DMS79 (cell line): Measurements from ENCODE around the gene EPB41L5.
"Not testable (repeated sequence)": the region's sequence is repeated elsewhere in the genome, so short reads cannot be mapped to it uniquely, and the experiment has no call there.

Source experiments
- DNase-seq: peaks from one replicate; lab custom pipeline; 2025; lab: John Stamatoyannopoulos, UW

EPB41L5 gene

DNA sequence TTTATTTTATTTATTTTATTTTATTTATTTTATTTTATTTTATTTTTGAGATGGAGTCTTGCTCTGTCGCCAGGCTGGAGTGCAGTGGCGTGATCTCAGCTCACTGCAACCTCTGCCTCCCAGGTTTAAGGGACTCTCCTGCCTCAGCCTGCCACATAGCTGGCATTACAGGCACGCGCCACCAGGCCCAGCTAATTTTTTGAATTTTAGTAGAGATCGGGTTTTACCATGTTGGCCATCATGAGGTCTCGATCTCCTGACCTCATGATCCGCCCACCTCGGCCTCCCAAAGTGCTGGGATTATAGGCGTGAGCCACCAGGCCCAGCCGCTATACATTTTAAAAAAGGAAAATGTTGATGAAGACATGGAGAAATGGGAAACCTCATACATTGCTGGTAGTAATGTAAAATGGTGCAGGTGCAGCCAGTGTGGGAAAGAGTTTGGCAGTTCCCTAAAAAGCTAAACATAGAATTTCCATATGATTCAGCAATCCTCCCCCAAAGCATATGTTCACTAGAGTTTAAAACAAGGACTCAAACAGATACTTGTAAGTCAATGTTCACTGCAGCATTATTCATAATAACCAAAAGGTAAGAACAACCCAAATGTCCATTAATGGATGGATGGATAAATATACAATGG lies 187.1 kb downstream of the EPB41L5 start:
- not testable (repeated sequence) for DNase-seq

DNA sequence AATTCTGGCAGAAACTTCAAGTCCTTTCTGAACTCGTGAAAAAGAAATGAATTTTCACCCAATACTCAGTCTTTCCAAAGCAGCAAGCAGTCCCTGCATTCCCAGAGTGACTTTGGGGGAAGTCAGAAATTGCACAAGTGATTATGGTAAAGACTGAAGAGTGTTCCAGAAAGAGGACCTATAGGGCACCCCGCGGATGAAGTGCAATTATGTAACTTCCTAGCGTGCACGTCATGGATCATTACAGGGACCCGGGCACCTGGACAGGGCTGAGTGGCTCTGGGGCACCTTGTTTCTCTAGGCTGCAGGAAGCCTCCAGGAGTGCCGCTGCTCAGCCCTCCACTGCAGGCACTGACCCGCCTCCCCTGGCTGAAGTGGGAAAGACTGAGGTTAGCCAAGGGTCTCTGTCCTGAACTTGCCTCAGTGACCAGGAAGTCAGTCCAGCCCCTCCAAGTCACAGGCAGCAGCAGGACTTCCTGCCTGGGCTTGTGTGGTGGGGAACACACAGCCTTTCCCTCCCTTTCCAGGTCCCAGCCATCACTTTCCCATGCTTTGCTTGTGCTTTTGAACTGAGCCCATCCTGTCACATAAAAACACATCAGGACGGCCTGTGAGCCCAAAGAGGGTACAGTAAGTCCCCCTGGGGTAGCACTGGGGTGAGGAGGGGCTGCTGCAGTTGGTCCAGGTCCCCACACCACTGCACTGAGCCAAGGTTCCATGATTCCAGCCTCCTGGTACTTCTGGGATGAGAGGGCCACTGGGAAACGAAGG lies 190.6 kb downstream of the EPB41L5 start:
- DNase-seq, result no peak

DNA sequence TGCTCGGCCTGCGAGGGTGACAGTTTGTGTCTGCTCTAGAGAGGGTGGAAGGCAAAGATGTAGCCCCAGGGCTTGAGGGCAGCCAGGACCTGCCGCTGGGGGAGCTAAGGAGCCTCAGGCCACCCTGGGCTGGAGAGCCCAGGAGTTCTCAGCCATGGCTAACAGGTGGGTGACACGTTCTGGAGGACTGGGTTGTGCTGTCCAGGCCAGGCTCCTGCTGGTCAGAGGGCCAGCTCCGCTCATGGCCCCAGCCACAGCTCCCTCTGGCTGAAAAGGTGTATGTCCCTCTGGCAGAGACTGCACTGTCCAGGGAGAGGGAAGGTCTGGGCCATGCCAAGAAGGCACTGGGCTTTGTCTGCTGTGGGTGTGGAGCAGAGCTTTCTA lies 191.1 kb downstream of the EPB41L5 start:
- no peak for DNase-seq

- DNase-seq, result no peak
Measured at GRCh38 chr2:120204417-120204816, 191.5 kb downstream of the EPB41L5 start.

GRCh38 chr2:120204945-120205670 lies 192.2 kb downstream of the EPB41L5 start:
- no peak for DNase-seq

DNA sequence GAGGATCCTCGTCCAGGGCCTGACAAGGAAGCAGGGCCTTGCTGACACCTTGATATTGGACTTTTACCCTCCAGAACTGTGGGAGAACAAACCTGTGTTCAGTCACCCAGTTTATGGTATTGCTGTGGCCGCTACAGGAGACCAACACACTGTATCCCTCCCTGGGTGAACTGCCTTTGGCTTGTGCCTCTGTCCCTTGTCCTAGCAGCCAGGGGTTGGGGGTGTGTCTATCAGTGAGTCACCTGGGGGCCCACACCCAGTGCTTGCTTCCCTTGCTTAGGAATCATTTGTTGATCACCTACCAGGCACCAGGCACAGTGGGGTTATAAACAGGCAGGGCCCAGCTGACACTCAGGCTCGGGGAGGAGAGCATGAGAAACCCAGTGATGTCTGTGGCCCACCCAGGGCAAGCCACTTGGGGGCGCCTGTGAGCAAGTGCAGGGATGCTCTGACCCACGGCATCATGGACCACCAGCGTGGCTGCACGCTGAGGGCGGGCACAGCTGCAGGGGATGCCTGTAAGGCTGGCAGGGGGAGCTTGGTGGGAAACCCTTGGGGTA lies 193.2 kb downstream of the EPB41L5 start:
- DNase-seq, result no peak

- DNase-seq, result no peak
Measured at GRCh38 chr2:120208381-120209353, 195.8 kb downstream of the EPB41L5 start.

DNA sequence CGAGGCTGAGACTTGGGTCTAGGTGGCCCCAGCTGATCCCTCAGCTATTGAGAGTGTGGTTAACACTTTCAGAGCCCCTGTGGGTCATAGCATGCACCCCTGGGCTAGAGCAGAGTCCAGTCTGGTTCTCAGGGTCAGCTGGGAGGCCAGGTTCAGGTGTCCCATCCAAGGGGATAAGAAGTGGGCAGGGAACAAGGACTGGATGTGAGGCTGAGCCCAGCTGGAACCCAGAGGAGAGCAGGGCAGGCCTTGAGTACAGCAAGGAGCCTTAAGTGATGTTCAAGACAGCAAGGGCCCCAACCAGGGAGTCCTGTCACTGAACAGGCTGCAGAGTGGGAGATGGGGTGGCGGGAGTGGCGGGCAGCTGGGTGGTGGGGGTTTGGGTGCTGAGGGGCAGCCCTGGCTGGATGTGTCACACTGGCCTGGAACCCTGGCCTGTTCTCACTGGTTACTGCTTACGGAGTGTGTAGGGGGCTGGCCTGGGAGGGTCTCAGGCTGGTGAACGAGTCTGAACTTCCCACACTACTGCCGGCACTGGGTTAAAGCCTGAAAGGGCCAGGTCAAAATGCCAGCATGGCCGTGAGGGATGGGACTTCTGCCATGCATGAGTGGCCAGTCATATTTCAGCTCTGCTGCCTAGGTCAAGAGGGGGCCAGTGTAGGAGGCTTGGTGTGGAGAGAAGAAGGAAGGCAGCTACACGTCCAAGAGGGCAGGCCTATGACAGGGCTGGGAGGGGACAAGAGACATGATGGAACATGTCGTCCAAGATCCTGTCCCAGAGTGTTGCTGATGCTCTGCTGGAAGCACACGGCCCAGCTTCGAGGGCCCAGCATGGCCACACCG lies 196.8 kb downstream of the EPB41L5 start:
- DNase-seq, result no peak

DNA sequence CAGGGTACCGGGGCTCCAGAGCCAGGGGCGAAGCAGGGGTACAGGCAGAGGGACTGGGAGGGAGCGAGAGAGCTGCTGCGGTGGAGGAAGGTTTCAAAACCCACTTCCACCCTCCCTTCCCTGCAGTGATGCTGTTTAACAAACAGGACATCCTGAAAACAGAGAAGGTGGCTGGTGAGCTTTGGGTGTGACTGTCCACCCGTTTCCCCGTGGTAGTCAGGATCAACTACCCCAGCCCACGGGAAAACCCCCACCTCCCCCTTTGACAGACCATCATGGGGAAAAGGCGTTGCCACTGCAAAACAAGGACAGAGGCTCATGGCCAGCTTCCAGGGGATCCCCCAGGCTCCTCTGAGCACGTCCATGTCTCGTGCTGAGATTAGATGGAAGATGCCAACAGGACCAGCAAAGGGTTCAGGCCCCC lies 197.4 kb downstream of the EPB41L5 start:
- no peak for DNase-seq

- DNase-seq, result no peak
Measured at GRCh38 chr2:120218181-120218580, 205.3 kb downstream of the EPB41L5 start.

DNA sequence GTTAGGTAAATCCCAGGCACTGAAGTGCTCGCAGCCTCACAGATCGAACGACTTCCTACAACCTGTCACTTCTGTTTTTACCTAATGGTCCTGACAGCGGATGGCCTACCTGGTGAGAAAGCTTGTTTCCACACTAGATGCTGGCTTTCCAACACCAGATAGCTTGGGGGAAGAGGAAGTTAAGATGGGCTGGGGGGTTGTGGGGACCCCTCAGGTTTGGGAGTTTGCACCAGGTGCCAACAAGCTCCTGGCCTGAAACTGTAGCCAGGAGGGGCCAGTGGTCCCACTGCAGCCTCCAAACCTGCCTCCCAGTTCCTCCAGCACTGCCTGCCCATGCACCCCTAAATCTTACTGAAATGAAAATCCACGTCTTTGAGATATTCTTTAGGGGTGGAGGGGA lies 206.4 kb downstream of the EPB41L5 start:
- DNase-seq, result no peak

DNA sequence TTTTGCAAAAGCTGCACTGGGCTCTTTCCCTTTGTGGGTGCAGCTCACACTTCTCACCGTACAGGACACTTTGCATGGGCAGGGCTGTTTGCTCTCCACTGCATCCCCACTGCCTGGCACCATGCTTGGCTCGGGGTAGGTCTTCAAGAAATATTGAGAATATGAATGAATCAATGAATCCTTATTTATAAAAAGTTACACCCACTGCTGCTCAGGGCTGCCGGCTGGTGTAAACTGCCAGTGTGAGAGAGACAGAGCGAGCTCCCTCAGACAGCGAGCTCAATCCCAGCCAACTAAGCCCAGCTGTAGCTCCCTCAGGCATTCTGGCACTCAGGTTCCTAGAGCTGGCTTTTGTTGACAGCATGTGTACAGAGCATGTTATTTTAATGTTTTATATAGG lies 206.9 kb downstream of the EPB41L5 start:
- DNase-seq, result no peak

GRCh38 chr2:120220756-120221155 lies 207.9 kb downstream of the EPB41L5 start:
- DNase-seq, result no peak

- no peak for DNase-seq
Measured at GRCh38 chr2:120221616-120222015, 208.7 kb downstream of the EPB41L5 start.

DNA sequence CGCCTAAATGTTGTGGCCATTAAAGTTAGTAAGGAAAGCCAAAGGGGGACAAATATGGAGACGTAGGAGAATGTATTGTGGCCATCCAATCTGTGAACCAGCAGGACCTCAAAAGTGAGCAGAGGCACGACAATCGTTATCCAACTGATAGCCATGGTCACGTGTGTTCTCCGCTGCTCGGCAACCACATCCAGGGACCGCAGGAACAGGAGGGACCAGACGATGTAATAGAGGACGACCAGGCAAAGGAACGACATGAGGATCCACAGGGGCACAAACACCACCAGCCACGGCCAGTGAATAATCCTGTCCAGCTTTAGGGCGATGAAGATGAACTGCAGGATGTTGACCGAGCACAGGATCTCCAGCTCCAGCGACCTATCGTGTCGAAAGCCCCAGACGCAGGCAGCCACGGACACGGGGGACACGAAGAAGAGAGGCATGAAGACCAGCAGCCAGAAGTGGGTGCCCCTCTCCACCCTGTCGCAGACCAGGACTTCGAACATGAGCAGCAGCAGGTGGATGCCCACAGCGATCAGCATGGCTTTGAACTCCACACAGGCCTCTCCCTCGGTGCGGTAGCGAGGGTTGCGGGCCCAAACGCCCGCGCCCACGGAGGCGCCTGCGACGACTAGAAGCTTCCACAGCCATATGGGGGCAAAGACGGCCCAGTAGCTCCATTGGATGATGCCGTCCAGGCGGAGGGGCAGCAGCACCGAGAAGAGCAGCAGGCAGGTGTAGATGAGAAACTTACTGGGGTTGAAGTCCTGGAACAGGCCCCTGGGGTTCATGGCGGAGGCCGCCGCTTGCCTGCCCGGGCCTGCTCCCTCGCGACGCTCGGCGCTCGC lies 209.5 kb downstream of the EPB41L5 start:
- DNase-seq, result no peak

DNA sequence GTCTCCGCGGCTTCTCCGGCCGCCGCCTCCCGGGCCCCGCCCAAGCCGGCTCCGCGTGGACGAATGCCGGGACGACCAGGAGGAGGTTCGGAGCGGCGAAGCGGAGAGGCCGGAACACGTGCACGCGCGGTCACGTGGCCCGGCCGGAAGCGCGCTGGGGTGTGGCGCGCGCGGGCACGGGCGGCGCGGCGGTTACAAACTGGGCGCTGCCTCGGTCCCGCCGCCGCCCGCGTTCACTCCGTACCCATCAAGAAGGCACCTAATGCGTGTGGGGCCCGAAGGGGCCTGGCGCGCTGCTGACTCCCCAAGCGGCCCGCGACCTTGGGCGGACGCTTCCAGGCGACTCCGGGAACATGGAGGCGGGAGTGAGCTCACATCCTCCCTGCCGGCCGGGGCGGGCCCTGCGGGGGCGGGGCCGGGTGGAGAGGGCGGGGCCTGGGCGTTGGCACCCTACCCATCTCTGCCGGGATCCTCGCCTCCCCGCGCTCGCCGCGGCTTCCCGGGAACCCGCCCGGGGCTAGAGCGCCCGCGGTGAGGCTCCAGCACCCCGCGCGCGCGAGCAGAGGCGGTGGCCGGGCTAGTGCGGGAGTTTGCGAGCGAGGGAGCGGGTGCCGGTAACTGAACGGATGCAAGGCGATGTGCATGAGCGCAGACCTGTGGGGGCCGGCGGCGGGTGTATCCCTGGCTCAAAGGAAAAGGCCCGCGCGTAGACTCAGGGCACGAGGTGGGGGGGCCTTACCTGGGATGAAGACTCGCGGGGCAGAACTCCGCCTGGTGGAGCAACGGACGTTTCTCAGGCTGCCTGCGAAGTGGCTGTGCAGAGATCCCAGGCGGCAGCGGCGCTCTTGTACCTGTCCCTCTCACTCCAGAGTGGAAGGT lies 210.4 kb downstream of the EPB41L5 start, which contains the start of gene TMEM185B:
Gene TMEM185B, minus strand, starts transcription at position 367 of the 879 bp plus-strand sequence. CDS start 424 bp downstream, outside the sequence.
- DNase-seq, result peak; percentile 57

GRCh38 chr2:120224256-120224655 lies 211.4 kb downstream of the EPB41L5 start:
- no peak for DNase-seq
